ENCODE data around the gene SDSL. TPM values are rescaled to one million over a fixed set of nuclear protein-coding genes. Genes with fewer than 3 reads are reported as not detected.

The SDSL gene
- total RNA-seq, 1 experiment from 2014 or later, result 8.6 TPM

- in situ Hi-C loops (cut with HindIII; ENCODE audit: low pct_unique_long_range_greater_than_20kb, low sequenced_read_pairs), result no loop called here
- DNase-seq (ENCODE audit: low read depth, low spot score), result no peak
Observed at GRCh38 chr12:113408756-113409298, 13.4 kb upstream of the SDSL start.

- in situ Hi-C loops (cut with HindIII; ENCODE audit: low pct_unique_long_range_greater_than_20kb, low sequenced_read_pairs), result no loop called here
- no peak for DNase-seq (ENCODE audit: low read depth, low spot score)
Observed at GRCh38 chr12:113409462-113410124, 12.6 kb upstream of the SDSL start.

GRCh38 chr12:113413488-113413939 lies 8.7 kb upstream of the SDSL start:
- in situ Hi-C loops (cut with HindIII; ENCODE audit: low pct_unique_long_range_greater_than_20kb, low sequenced_read_pairs), result no loop called here
- peak; percentile 58 for DNase-seq (ENCODE audit: low read depth, low spot score)

GRCh38 chr12:113414519-113415038 lies 7.6 kb upstream of the SDSL start:
- DNase-seq (ENCODE audit: low read depth, low spot score), result no peak
- in situ Hi-C loops (cut with HindIII; ENCODE audit: low pct_unique_long_range_greater_than_20kb, low sequenced_read_pairs), result no loop called here

GRCh38 chr12:113416091-113416754 lies 6.0 kb upstream of the SDSL start:
- peak; percentile 52 for DNase-seq (ENCODE audit: low read depth, low spot score)
- in situ Hi-C loops (cut with HindIII; ENCODE audit: low pct_unique_long_range_greater_than_20kb, low sequenced_read_pairs), result no loop called here

- in situ Hi-C loops (cut with HindIII; ENCODE audit: low pct_unique_long_range_greater_than_20kb, low sequenced_read_pairs), result no loop called here
- no peak for DNase-seq (ENCODE audit: low read depth, low spot score)
Observed at GRCh38 chr12:113418213-113418879, 3.8 kb upstream of the SDSL start.

- in situ Hi-C loops (cut with HindIII; ENCODE audit: low pct_unique_long_range_greater_than_20kb, low sequenced_read_pairs), result no loop called here
- DNase-seq (ENCODE audit: low read depth, low spot score), result no peak
Observed at GRCh38 chr12:113420996-113421595, 1.1 kb upstream of the SDSL start.

GRCh38 chr12:113422886-113423669 lies 898 bp downstream of the SDSL start:
- in situ Hi-C loops (cut with HindIII; ENCODE audit: low pct_unique_long_range_greater_than_20kb, low sequenced_read_pairs), result no loop called here
- no peak for DNase-seq (ENCODE audit: low read depth, low spot score)

GRCh38 chr12:113424456-113424855 lies 2.3 kb downstream of the SDSL start:
- DNase-seq (ENCODE audit: low read depth, low spot score), result no peak
- in situ Hi-C loops (cut with HindIII; ENCODE audit: low pct_unique_long_range_greater_than_20kb, low sequenced_read_pairs), result no loop called here

- DNase-seq (ENCODE audit: low read depth, low spot score), result peak; percentile 69
- in situ Hi-C loops (cut with HindIII; ENCODE audit: low pct_unique_long_range_greater_than_20kb, low sequenced_read_pairs), result no loop called here
Observed at GRCh38 chr12:113424915-113425823, 3.0 kb downstream of the SDSL start.

GRCh38 chr12:113425960-113426453 lies 3.8 kb downstream of the SDSL start:
- DNase-seq (ENCODE audit: low read depth, low spot score), result no peak
- in situ Hi-C loops (cut with HindIII; ENCODE audit: low pct_unique_long_range_greater_than_20kb, low sequenced_read_pairs), result no loop called here

GRCh38 chr12:113427882-113428281 lies 5.7 kb downstream of the SDSL start:
- in situ Hi-C loops (cut with HindIII; ENCODE audit: low pct_unique_long_range_greater_than_20kb, low sequenced_read_pairs), result no loop called here
- DNase-seq (ENCODE audit: low read depth, low spot score), result no peak

GRCh38 chr12:113428482-113428881 lies 6.3 kb downstream of the SDSL start:
- no peak for DNase-seq (ENCODE audit: low read depth, low spot score)
- in situ Hi-C loops (cut with HindIII; ENCODE audit: low pct_unique_long_range_greater_than_20kb, low sequenced_read_pairs), result no loop called here

GRCh38 chr12:113432986-113433385 lies 10.8 kb downstream of the SDSL start:
- DNase-seq (ENCODE audit: low read depth, low spot score), result no peak
- in situ Hi-C loops (cut with HindIII; ENCODE audit: low pct_unique_long_range_greater_than_20kb, low sequenced_read_pairs), result no loop called here

- in situ Hi-C loops (cut with HindIII; ENCODE audit: low pct_unique_long_range_greater_than_20kb, low sequenced_read_pairs), result no loop called here
- no peak for DNase-seq (ENCODE audit: low read depth, low spot score)
Observed at GRCh38 chr12:113435367-113435766, 13.2 kb downstream of the SDSL start.

GRCh38 chr12:113436586-113436985 lies 14.4 kb downstream of the SDSL start:
- in situ Hi-C loops (cut with HindIII; ENCODE audit: low pct_unique_long_range_greater_than_20kb, low sequenced_read_pairs), result no loop called here
- DNase-seq (ENCODE audit: low read depth, low spot score), result no peak

All from SK-MEL-5 (cell line).